Subcutaneous adipose tissue (tissue), 4 donors: ENCODE results near the gene ZFP14. TPM values are rescaled to one million over a fixed set of nuclear protein-coding genes. Genes with fewer than 3 reads are reported as not detected.

Source experiments
- total RNA-seq, 4 donors: library from RNA; depleted of rRNA; stranded (reverse); fragments of >200 nt; gene quantifications; one replicate each; pipeline ENCODE4 v1.1.0, GENCODE V29; 2016
- TF ChIP-seq, protein P1 (sequence below): fragments of 450-650 bp; IDR thresholded peaks from one replicate; pipeline ENCODE4 v1.5.1; 2016; ENCODE audit warnings: low read depth, mild to moderate bottlenecking, control low read depth, antibody characterized with exemption, moderate library complexity

The ZFP14 gene
- 1 to 10 TPM; 4.9 to 7.3 (median 5.7) TPM for total RNA-seq

DNA sequence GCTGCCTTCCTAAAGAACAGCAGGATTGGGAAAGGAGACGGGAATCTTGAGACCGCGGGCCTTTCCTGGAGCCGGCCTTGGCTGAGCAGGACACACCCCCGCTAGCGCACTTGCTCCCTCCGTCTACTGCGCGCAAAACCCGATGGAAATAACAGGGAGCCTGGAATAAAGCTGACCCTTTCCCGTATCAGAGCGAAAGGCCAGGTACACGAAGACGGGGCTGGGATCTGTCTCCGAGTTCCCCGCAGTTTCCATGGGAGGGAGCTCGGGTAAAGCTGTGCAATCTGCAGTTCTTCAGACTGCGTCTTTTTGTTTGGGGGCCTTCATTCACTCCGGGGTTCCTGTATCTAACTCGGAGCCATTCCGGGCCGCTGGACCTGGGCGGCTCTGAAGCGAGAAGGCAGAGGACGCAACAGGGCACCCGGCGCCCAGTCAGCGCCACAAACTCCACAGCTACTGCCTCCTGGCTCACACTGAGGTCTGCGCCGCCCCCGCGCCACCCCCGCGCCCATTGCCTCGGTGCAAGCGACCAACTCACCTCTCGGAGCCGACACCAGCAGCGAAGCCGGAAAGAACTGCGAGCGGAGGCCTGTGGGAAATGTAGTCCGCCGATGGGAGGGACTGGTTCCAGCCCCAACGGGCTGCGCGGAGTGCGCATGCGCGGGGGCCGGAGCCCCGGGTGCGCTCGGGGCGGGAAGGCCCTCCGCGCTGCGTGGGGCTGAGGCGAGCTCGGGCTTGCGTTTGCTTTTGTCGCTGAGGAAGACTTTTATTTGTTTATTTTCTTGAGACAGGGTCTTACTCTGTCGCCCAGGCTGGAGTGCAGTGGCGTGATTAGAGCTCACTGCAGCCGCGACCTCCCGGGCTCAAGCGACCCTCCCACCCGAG, at the start of gene ZFP14:
TSS of gene ZFP14 (minus strand) at position 577 of the 885 bp plus-strand sequence. CDS start 11,309 bp downstream, outside the sequence.
- TF ChIP-seq, protein P1, sequence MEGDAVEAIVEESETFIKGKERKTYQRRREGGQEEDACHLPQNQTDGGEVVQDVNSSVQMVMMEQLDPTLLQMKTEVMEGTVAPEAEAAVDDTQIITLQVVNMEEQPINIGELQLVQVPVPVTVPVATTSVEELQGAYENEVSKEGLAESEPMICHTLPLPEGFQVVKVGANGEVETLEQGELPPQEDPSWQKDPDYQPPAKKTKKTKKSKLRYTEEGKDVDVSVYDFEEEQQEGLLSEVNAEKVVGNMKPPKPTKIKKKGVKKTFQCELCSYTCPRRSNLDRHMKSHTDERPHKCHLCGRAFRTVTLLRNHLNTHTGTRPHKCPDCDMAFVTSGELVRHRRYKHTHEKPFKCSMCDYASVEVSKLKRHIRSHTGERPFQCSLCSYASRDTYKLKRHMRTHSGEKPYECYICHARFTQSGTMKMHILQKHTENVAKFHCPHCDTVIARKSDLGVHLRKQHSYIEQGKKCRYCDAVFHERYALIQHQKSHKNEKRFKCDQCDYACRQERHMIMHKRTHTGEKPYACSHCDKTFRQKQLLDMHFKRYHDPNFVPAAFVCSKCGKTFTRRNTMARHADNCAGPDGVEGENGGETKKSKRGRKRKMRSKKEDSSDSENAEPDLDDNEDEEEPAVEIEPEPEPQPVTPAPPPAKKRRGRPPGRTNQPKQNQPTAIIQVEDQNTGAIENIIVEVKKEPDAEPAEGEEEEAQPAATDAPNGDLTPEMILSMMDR = no peak

DNA sequence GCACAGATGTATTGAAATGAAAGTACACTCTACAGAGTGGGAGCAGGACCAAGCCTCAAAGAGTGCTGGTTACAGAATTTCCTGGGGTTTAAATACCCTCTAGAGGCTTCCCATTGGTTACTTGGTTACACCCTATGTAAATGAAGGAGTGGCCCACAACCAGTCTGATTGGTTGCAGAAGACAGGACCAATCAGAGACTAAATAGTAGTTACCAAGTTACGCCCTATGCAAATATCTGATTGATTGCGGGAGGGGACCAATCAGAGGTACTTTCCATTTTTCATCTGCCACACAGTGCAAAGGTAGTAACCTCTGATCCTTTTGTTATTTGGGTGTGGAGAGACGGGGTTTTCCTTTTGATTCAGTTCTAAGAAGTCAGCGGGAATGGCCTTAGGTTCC, 44.9 kb upstream of the ZFP14 start:
- TF ChIP-seq, protein P1 = no peak

DNA sequence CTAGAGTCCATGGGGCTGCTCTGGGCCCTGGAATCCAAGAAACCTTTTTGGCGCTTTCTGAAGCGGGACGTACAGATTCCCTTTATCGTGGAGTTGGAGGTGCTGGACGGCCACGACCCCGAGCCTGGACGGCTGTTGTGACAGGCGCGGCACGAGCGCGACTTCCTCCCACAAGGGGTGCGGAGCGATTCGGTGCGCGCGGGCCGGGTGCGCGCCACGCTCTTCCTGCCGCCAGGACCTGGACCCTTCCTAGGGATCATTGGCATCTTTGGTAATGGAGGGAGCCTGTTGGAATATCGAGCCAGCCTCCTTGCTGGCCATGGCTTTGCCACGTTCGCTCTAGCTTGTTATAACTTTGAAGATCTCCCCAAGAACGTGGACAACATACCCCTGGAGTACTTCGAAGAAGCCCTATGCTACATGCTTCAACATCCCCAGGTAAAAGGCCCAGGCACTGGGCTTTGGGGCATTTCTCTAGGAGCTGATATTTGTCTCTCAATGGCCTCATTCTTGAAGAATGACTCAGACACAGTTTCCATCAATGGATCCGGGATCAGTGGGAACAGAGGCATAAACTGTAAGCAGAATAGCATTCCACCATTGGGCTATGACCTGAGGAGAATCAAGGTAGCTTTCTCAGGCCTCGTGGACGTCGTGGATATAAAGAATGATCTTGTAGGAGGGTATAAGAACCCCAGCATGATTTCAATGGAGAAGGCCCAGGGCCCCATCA, 42.9 kb upstream of the ZFP14 start:
- TF ChIP-seq, protein P1 = no peak

DNA sequence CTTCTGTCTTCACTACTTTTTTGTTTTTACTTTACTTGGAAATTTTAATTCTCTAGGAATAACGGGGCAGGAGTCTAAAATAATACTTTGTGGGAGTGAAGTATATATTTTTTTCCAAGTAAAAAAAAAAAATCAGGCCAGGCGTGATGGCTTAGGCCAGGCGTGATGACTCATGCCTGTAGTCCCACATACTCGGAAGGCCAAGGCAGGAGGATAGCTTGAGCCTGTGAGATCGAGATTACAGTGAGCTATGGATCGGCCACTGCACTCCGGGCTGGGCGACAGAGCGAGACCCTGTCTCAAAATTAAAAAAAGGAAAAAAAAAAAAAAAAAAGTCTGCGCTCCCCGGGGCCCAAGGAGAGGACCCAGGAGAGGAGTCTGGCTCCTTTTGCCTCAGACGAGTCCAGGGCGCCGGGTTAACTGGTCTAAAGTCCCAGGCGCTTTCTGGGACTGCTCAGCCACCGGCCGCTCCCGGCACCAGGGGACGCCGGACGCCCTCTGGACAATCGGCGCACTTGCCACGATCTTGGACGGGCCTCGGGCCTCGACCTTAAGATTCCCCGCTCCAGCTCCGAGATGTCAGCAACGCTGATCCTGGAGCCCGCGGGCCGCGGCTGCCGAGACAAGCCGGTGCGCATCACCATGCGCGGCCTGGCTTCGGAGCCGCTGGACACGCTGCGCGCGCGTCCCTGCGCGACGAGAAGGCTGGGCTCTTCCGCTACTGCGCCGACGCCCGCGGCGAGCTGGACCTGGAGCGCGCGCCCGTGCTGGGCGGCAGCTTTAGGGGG, 42.2 kb upstream of the ZFP14 start:
- TF ChIP-seq, protein P1 = no peak

DNA sequence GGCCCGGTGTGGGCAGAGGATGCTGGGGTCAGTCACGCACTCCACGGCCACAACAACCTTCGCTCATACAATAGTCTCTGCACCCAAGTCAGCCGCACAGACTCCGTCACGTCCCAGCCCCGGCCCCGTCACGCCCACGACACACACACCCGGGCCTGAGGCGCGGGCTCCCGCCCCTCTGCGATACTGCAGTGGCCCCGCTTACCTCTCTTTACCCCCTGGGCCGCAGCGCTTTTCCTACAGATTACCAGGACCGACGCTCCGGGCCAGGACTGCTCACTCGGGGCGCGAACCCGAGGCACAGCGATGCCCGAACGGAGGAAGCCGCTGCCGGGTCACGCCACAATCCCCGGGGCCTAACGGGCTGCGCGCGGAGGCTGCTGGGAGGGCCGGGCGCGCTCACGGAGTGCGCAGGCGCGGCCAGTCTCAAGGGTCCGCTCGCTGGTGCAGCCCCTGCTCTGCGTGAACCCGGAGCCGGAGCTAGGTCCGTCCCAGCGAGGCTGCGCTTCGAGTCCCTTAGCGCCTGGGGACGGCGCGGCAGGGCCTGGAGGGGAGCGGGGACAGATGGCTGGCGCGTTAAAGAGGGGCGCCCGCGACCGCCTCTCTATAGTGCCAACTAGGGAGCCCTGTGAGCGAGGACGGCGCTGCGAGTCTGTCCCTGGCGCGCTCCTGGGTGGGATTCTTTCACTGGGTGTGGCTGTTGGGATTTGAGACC, 39.4 kb upstream of the ZFP14 start, which contains the start of gene ZFP82:
TSS of gene ZFP82 (minus strand) at position 358 of the 715 bp plus-strand sequence. CDS start 8,855 bp downstream, outside the sequence.
- TF ChIP-seq, protein P1 = no peak

DNA sequence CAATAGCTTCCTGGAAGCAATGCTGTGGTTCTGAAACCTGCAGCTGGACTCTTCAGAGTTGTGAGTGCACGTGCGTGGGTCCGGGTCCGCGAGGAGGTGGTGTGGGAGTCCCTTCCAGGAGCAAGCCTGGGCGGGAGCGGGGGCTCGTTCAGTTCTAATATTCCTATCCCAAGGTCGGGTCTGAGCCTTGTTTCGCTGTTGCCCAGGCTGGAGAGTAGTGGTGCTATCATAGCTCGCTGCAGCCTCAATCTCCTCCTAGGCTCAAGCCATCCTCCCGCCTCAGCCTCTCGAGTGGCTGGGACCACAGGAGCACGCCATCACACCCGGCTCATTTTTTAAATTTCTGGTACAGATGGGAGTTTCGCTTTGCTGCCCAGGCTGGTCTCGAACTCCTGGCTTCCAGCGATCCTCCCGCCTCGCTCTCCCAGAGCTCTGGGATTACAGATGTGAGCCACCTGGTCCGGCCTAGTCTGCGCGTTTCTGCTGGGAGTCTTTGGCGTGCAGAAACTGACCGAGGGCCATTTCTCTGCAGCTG, 38.8 kb upstream of the ZFP14 start:
- TF ChIP-seq, protein P1 = no peak
